ENCODE measurements around the gene SAMD1. TPM values are rescaled to one million over a fixed set of nuclear protein-coding genes. Genes with fewer than 3 reads are reported as not detected.

The SAMD1 gene
- total RNA-seq, 2 donors from 2014 or later = 94.2 to 126 TPM

DNA sequence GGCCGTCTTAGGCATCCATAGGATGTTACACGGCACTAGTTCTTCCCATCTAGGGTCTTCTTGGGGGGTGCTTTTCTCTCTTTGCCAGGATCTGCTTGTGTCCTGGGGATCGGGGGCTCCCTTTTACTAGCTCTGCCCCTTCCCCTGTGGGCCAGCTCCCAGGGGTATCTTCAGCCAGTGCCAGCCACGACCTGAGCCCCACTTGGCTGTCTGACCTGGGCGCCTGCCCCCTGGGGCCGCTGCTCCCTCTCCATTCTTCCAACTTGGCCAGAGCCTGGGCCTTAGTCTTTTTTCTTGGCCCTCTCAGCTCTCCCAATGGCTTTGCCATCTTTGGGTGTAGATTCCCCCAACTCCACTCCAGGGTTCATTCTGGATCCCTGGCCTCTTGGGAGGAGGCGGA, 23.9 kb upstream of the SAMD1 start:
- no peaks in the 10 kb centered on the region for H3K9me3 Mint-ChIP-seq
- H3K36me3 Mint-ChIP-seq (ENCODE audit: low read depth) = no peaks in the 10 kb centered on the region
- 93 to 97% methylated on average over 3 to 7 of the region's 7 CpGs for whole genome bisulfite sequencing, 2 experiments (ENCODE audit: insufficient coverage in 1 of 2, insufficient read length in 1 of 2)
- Histone ChIP-seq H3K36me3 (ENCODE audit: control insufficient read depth, insufficient read depth, low read length) (no peaks in the 10 kb centered on the region), H3K27ac (ENCODE audit: low read depth, low read length) (no peak overlapping the region), H3K9me3 (ENCODE audit: control insufficient read depth, low read length) (no peaks in the 10 kb centered on the region), H3K4me3 (ENCODE audit: low read length) (no peak overlapping the region), H3K9ac (ENCODE audit: extremely low read depth, low read length, poor library complexity, severe bottlenecking) (no peak overlapping the region), H3K4me1 (ENCODE audit: control insufficient read depth, insufficient read depth, low read length) (peaks cover 12% of the 10 kb centered on the region), H3K27me3 (ENCODE audit: control insufficient read depth, insufficient read depth, low read length, poor library complexity, severe bottlenecking) (no peaks in the 10 kb centered on the region)
- H3K27ac Mint-ChIP-seq = no peak overlapping the region
- TF ChIP-seq, protein P1, sequence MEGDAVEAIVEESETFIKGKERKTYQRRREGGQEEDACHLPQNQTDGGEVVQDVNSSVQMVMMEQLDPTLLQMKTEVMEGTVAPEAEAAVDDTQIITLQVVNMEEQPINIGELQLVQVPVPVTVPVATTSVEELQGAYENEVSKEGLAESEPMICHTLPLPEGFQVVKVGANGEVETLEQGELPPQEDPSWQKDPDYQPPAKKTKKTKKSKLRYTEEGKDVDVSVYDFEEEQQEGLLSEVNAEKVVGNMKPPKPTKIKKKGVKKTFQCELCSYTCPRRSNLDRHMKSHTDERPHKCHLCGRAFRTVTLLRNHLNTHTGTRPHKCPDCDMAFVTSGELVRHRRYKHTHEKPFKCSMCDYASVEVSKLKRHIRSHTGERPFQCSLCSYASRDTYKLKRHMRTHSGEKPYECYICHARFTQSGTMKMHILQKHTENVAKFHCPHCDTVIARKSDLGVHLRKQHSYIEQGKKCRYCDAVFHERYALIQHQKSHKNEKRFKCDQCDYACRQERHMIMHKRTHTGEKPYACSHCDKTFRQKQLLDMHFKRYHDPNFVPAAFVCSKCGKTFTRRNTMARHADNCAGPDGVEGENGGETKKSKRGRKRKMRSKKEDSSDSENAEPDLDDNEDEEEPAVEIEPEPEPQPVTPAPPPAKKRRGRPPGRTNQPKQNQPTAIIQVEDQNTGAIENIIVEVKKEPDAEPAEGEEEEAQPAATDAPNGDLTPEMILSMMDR (conservative IDR thresholded peaks at IDR 0.05) = no peak
- peaks cover 23% of the 10 kb centered on the region for H3K4me1 Mint-ChIP-seq
- no peaks in the 10 kb centered on the region for H3K27me3 Mint-ChIP-seq (ENCODE audit: insufficient read depth)
- H3K4me3 Mint-ChIP-seq = no peak overlapping the region
- no peak for DNase-seq

DNA sequence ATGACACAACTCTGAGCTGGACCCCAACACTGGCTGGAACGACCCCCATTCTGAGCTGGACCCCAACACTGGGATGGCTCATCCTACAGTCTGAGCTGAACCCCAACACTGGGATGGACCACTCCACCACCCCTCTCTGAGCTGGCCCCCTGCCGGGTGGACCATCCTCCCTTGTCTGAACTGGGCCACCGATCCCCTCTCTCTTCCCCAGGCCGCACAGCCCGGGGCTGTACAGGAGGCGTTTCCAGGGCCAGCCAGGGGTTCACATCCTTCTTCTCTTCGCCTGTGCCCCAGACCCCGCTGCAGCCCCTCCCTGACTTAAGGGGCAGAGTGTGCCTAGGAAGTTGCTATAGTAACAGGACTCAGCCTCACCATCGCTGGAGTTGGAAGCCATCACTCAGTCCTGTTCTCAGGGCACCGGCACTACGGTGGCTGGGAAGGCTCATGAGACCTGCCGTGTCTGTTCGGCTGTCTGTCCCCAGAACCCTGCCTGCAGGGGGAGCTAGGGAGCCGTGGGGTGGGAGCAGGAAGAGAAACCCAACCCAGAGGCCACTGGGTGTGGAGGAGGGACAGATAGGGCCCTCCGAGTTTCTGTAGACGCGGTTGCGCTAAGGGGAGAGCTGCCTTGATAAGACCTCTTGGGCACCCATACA, 23.3 kb upstream of the SAMD1 start:
- Mint-ChIP-seq H3K9me3 (no peaks in the 10 kb centered on the region), H3K27ac (no peak overlapping the region), H3K36me3 (ENCODE audit: low read depth) (no peaks in the 10 kb centered on the region), H3K27me3 (ENCODE audit: insufficient read depth) (no peaks in the 10 kb centered on the region), H3K4me3 (no peak overlapping the region), H3K4me1 (peaks cover 19% of the 10 kb centered on the region)
- Histone ChIP-seq H3K9ac (ENCODE audit: extremely low read depth, low read length, poor library complexity, severe bottlenecking) (no peak overlapping the region), H3K36me3 (ENCODE audit: control insufficient read depth, insufficient read depth, low read length) (no peaks in the 10 kb centered on the region), H3K4me1 (ENCODE audit: control insufficient read depth, insufficient read depth, low read length) (peaks cover 12% of the 10 kb centered on the region), H3K27ac (ENCODE audit: low read depth, low read length) (no peak overlapping the region), H3K9me3 (ENCODE audit: control insufficient read depth, low read length) (no peaks in the 10 kb centered on the region), H3K27me3 (ENCODE audit: control insufficient read depth, insufficient read depth, low read length, poor library complexity, severe bottlenecking) (no peaks in the 10 kb centered on the region), H3K4me3 (ENCODE audit: low read length) (no peak overlapping the region)
- DNase-seq = peak; percentile 71
- TF ChIP-seq, protein P1 (conservative IDR thresholded peaks at IDR 0.05) = peak; percentile 64
- WGBS, 2 experiments (ENCODE audit: insufficient coverage in 1 of 2, insufficient read length in 1 of 2) = 62 to 91% methylated on average over 2 to 18 of the region's 18 CpGs

GRCh38 chr19:14112809-14113385, 22.3 kb upstream of the SAMD1 start:
- WGBS, 2 experiments (ENCODE audit: insufficient coverage in 1 of 2, insufficient read length in 1 of 2) = 58 to 77% methylated on average over 9 to 12 of the region's 12 CpGs
- H3K4me1 ChIP-seq (ENCODE audit: control insufficient read depth, insufficient read depth, low read length) = peaks cover 12% of the 10 kb centered on the region
- H3K9me3 Mint-ChIP-seq = no peaks in the 10 kb centered on the region
- TF ChIP-seq, protein P1 (conservative IDR thresholded peaks at IDR 0.05) = no peak
- H3K9ac ChIP-seq (ENCODE audit: extremely low read depth, low read length, poor library complexity, severe bottlenecking) = no peak overlapping the region
- H3K4me1 Mint-ChIP-seq = peaks cover 14% of the 10 kb centered on the region
- H3K36me3 Mint-ChIP-seq (ENCODE audit: low read depth) = no peaks in the 10 kb centered on the region
- H3K27me3 ChIP-seq (ENCODE audit: control insufficient read depth, insufficient read depth, low read length, poor library complexity, severe bottlenecking) = no peaks in the 10 kb centered on the region
- DNase-seq = no peak
- H3K27ac ChIP-seq (ENCODE audit: low read depth, low read length) = no peak overlapping the region
- no peaks in the 10 kb centered on the region for H3K36me3 ChIP-seq (ENCODE audit: control insufficient read depth, insufficient read depth, low read length)
- peak overlapping the region; percentile 58 for H3K27ac Mint-ChIP-seq
- H3K27me3 Mint-ChIP-seq (ENCODE audit: insufficient read depth) = no peaks in the 10 kb centered on the region
- H3K9me3 ChIP-seq (ENCODE audit: control insufficient read depth, low read length) = no peaks in the 10 kb centered on the region
- H3K4me3 ChIP-seq (ENCODE audit: low read length) = no peak overlapping the region
- no peak overlapping the region for H3K4me3 Mint-ChIP-seq
